Body of pancreas (tissue), 4 donors: ENCODE measurements around the gene TTC38.

Source experiments
- POLR2A ChIP-seq, 3 donors: fragments of 450-650 bp; IDR thresholded peaks; one replicate each; pipeline ENCODE4 v1.6.1; 2016; ENCODE audit warnings: antibody characterized with exemption in 3 of 3, mild to moderate bottlenecking in 2 of 3
- TF ChIP-seq, protein P1 (sequence below), 7 experiments: fragments of 450-650 bp in 4 of 7; fragments of 200-600 bp in 3 of 7; sonication (generic) in 3 of 7; IDR thresholded peaks; one replicate each; pipeline ENCODE4 v1.5.1; 2016 to 2019; ENCODE audit warnings: antibody characterized with exemption in 7 of 7

- no peak for TF ChIP-seq POLR2A (IDR thresholded peaks at IDR 0.05)
- TF ChIP-seq, protein P1, sequence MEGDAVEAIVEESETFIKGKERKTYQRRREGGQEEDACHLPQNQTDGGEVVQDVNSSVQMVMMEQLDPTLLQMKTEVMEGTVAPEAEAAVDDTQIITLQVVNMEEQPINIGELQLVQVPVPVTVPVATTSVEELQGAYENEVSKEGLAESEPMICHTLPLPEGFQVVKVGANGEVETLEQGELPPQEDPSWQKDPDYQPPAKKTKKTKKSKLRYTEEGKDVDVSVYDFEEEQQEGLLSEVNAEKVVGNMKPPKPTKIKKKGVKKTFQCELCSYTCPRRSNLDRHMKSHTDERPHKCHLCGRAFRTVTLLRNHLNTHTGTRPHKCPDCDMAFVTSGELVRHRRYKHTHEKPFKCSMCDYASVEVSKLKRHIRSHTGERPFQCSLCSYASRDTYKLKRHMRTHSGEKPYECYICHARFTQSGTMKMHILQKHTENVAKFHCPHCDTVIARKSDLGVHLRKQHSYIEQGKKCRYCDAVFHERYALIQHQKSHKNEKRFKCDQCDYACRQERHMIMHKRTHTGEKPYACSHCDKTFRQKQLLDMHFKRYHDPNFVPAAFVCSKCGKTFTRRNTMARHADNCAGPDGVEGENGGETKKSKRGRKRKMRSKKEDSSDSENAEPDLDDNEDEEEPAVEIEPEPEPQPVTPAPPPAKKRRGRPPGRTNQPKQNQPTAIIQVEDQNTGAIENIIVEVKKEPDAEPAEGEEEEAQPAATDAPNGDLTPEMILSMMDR (IDR thresholded peaks at IDR 0.05), result no peak
These were observed 41.2 kb upstream of the TTC38 start for GRCh38 chr22:46226577-46226976.
